ENCODE data around the gene TGFB3.

TGFB3 gene

GRCh38 chr14:75987201-75987970 is 5.6 kb upstream of the TGFB3 start:
- DNase-seq (ENCODE audit: low read depth, low spot score), result no peak

GRCh38 chr14:75986439-75986765 is 4.6 kb upstream of the TGFB3 start:
- no peak for DNase-seq (ENCODE audit: low read depth, low spot score)

- DNase-seq (ENCODE audit: low read depth, low spot score), result no peak
Measured at GRCh38 chr14:75985618-75986438, 4.0 kb upstream of the TGFB3 start, which contains the start of gene IFT43. Gene IFT43, plus strand, starts transcription at chr14:75985763. Its CDS starts 24 bp downstream, at chr14:75985787.

GRCh38 chr14:75984674-75985073 is 2.9 kb upstream of the TGFB3 start:
- DNase-seq (ENCODE audit: low read depth, low spot score), result no peak

DNA sequence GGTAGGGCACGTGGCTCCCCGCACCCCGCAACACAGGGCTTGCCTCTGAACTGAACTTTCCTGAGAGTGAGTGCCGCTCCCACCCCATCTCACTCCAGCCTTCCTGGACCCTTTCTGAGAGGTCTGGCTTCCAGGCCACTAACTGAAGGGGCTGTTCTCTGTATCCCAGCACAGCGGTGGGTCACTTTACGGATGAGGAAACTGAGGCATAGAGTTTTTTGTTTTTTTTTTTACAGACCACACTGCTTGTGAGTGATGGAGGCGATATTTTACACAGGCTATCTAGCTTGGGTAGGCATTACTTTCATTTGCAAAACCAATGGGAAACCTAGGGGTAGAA is 1.2 kb upstream of the TGFB3 start:
- no peak for DNase-seq (ENCODE audit: low read depth, low spot score)

- DNase-seq (ENCODE audit: low read depth, low spot score), result no peak
Measured at GRCh38 chr14:75982266-75983018, 647 bp upstream of the TGFB3 start.

GRCh38 chr14:75980856-75981255 is 939 bp downstream of the TGFB3 start:
- DNase-seq (ENCODE audit: low read depth, low spot score), result no peak

- no peak for DNase-seq (ENCODE audit: low read depth, low spot score)
Measured at GRCh38 chr14:75979648-75980565, 1.9 kb downstream of the TGFB3 start.

- DNase-seq (ENCODE audit: low read depth, low spot score), result no peak
Measured at GRCh38 chr14:75979071-75979571, 2.7 kb downstream of the TGFB3 start.

DNA sequence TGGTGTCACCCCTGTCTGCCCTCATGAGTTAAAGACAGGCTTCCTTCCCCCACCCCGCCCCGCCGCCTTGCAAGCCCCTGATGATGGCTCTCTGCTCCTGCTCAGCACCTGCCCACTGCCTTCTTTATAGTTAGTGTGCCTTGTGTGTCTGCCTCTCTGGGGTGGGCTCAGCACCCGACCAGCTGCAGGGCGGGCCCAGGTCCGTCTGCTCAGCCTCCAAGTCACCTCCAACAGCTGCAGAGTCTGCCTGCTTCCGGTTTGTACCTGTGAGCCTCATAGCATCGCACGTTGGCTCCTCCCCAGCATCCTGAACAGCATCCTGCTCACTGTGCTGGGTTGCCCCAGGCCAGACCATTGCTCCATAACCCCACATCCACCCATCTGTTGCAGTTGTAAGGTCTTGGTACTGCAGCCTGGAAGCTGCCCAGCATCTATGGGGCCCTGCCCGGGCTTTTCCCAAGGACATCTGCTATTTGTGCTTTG is 3.5 kb downstream of the TGFB3 start:
- no peak for DNase-seq (ENCODE audit: low read depth, low spot score)

DNA sequence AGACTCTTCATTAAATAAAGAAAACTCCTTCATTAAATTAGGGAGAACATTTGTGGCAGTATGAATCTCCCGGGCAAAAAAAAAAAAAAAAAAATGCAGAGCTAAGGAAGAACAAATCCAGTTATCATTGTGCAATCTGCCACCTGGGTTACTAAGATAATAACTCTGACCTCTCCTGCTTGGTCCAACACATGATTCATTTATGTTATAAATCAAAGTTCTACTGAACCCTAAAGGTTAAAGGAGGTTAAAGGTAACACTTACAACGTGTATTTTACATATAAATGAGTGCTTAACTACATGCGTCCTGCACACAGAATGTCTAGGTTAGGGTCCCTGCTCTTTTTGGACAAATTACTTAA is 4.2 kb downstream of the TGFB3 start:
- DNase-seq (ENCODE audit: low read depth, low spot score), result no peak

DNA sequence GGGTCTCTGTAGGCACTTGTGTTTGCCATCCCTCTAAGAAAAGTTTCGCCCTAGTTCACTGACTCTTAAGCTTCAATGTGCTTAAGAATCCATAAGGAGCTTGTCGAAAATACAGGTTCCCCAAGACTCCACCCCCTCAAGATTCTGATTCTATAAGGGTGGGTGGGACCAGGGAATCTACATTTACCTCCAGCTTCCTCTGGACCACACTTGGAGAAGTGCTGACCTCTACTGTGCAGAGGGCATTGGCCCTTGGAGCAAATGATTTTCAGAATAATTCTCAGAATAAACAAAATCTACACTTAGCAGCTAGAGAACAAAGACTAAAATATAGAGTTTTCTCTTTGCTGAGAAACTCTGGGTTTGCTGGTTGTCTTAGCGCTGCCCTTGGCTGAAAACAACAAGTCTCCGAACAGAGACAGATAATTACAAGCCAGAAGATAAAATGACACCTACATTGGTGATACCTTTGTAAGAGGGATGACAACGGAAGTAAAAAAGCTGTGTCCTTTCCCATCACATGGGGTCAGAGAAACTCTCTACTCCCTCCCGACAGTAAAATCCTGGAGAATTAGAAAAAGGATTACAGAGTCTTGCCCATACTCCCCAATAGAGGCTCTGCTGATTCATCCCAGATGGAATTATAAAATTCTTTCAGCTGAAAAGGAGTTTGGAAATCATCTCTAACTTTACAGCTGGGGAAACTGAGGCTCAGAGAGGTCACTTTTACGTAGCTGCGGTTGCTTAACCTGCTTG is 4.8 kb downstream of the TGFB3 start:
- DNase-seq (ENCODE audit: low read depth, low spot score), result no peak

- no peak for DNase-seq (ENCODE audit: low read depth, low spot score)
Measured at GRCh38 chr14:75972801-75973421, 8.9 kb downstream of the TGFB3 start.

DNA sequence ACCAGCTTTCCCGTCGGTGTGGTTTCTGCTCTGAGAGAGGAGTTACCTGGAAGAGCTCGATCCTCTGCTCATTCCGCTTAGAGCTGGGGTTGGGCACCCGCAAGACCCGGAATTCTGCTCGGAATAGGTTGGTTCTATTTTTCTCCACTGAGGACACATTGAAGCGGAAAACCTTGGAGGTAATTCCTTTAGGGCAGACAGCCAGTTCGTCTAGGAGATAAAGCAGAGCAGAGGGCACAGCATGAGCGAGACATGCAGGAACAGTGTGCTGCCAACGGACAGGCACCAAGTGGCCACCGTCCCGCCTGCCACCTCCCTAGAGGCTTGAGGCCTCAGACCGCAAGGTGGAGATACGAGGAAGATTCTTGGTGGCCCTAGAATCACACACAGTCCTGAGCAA is 10.3 kb downstream of the TGFB3 start:
- DNase-seq (ENCODE audit: low read depth, low spot score), result no peak

GRCh38 chr14:75970989-75971388 is 10.8 kb downstream of the TGFB3 start:
- DNase-seq (ENCODE audit: low read depth, low spot score), result no peak

DNA sequence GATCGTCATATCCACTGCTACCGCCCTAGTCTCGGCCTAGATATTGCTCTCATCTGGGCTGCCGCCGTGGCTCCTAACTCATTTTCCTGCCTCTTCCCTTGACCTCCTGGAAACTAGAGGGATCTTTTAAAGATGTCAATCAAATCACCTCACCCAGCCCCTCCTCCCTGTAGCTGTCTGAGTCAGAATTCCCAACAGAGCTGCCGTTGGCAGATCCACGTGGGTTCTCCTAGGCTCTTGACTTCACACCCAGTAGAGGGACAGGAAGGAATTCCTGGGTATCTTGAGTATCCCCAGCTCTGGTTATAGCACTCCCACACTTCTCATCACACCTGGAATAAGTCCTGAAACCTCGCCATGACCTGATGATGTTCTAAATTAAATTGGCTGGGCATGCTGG is 11.9 kb downstream of the TGFB3 start:
- no peak for DNase-seq (ENCODE audit: low read depth, low spot score)

DNA sequence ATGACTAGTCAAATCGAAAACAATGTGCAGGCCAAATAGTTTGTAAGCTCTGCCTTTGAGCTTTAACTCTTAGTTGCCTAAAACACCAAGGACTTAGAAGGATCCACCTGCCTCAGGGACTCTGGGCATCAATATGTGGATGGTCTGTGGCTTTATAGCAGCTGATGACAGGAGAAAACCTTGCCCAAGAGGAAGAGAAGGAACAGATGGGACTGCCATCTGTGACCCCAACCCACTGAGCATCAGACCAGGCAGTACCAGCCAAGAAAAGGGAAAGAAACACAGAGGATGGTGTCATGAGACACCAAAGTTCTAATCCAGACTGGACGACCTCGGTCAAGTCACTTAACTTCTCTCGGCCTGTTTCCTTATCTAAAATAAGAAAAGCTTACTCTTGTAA is 12.7 kb downstream of the TGFB3 start:
- DNase-seq (ENCODE audit: low read depth, low spot score), result no peak

GRCh38 chr14:75968456-75968855 is 13.3 kb downstream of the TGFB3 start:
- no peak for DNase-seq (ENCODE audit: low read depth, low spot score)

DNA sequence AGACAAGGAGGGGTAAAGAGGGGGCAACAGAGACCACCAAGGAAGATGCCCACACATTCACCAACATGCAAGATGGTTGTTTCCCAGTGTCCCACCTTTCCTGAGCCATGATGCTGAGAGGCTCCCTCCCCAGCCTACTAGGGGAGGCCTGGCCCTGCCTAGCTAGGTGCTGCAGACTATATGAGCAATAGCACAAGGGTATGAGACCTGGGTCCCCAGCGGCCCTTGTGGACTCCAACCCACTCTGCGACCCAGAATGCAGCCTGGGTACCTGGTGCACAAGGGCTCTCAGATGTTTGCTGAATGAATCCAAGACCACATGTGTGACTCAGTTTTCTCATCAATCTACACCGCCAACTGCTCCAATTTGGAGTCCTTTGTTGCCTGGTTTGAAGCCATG is 13.9 kb downstream of the TGFB3 start:
- no peak for DNase-seq (ENCODE audit: low read depth, low spot score)

- DNase-seq (ENCODE audit: low read depth, low spot score), result no peak
Measured at GRCh38 chr14:75961662-75962061, 20.1 kb downstream of the TGFB3 start.
